Fibroblast of pulmonary artery (primary cell): ENCODE data around the gene IFITM10.

Experiments
- DNase-seq: peaks from one replicate; pipeline ENCODE4 v3.0.0-alpha.2; 2010; ENCODE audit warnings: low read depth
- H3K4me3 ChIP-seq: replicated peaks from 2 replicates; pipeline ENCODE4 v1.5.1; 2011; ENCODE audit warnings: low read depth, mild to moderate bottlenecking, control low read depth, low read length, moderate library complexity
- TF ChIP-seq, protein P1 (sequence below): IDR thresholded peaks from 2 replicates; pipeline ENCODE4 v1.5.1; 2011; ENCODE audit warnings: mild to moderate bottlenecking, control low read depth, low read length, inconsistent platforms; ENCODE audit errors: missing control alignments

Gene IFITM10

DNA sequence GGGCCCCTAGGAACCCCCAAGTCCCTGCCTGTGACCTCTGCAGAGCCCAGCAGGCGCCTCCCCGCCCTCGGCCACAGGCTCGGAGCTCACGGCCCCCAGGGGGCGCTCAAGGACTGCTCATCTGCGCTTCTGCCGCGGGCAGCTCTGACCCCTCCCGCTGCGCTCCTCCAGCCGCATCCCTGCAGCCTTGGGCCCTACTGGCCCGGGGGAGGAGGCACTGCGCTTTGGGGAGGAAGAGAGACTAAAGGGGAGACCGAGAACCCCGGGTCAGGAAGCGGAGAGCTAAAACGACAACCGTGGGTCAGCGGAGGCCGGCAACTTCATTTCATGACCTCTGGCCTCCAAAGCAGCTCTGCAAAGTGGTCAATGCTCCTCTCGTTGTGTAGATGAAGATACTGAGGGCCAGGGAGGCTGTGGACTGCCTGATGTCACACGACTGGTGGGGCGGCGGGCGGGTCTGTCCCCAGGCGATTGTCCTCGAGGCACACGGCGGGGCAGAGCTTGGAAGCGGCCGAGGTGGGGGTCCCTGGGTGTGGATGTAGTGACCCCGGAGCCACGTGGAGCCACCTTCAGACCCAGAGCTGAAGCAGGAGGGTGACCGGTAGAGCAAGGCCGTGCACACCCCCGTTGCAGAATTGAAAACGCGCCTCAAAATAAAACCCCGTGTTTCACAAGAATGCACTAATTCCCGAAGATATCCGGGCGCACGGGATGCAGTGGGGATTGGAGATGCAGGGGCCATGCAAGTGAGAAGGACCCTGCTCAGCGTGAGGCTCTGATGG is 56.1 kb downstream of the IFITM10 start:
- no peak overlapping the region for H3K4me3 ChIP-seq
- peak; percentile 71 for DNase-seq
- TF ChIP-seq, protein P1, sequence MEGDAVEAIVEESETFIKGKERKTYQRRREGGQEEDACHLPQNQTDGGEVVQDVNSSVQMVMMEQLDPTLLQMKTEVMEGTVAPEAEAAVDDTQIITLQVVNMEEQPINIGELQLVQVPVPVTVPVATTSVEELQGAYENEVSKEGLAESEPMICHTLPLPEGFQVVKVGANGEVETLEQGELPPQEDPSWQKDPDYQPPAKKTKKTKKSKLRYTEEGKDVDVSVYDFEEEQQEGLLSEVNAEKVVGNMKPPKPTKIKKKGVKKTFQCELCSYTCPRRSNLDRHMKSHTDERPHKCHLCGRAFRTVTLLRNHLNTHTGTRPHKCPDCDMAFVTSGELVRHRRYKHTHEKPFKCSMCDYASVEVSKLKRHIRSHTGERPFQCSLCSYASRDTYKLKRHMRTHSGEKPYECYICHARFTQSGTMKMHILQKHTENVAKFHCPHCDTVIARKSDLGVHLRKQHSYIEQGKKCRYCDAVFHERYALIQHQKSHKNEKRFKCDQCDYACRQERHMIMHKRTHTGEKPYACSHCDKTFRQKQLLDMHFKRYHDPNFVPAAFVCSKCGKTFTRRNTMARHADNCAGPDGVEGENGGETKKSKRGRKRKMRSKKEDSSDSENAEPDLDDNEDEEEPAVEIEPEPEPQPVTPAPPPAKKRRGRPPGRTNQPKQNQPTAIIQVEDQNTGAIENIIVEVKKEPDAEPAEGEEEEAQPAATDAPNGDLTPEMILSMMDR: peak; percentile 81

DNA sequence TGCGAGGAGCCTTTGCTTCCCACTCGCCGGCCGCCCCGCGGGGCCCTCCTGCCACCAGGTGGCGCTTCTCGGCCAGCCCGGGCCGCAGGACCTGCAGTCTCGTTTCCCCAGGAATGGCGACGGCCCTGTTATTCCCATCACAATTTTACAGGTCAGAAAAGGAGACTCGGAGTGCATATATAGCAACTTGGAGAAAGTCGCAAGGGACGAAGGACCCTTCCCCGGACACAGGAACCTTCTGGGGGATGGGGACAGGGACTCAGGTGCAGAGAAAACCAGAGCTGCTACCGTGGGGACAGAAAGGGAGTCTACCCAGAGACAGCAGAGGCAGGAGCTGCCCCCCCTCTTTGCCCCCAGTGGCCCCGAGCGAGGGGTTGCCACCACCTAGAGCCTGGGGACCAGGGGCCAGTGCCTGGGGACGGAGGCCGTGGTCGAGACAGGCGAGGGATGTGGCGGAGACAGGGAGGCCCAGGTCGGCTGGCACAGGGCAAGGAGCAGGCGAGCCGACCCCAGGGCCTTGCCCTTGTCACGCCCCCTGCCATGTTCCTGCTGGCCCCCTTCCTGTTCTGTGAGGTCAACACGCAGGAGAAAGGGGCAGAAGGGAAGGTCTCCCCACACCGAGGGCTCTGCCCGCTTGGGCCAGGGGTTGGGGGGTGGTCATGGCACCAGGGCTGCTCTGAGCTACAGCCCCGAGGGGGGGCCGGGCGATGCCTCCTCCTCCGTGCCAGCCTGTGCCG is 56.9 kb downstream of the IFITM10 start:
- H3K4me3 ChIP-seq: no peak overlapping the region
- peak; percentile 66 for DNase-seq
- TF ChIP-seq, protein P1: peak; percentile 87

DNA sequence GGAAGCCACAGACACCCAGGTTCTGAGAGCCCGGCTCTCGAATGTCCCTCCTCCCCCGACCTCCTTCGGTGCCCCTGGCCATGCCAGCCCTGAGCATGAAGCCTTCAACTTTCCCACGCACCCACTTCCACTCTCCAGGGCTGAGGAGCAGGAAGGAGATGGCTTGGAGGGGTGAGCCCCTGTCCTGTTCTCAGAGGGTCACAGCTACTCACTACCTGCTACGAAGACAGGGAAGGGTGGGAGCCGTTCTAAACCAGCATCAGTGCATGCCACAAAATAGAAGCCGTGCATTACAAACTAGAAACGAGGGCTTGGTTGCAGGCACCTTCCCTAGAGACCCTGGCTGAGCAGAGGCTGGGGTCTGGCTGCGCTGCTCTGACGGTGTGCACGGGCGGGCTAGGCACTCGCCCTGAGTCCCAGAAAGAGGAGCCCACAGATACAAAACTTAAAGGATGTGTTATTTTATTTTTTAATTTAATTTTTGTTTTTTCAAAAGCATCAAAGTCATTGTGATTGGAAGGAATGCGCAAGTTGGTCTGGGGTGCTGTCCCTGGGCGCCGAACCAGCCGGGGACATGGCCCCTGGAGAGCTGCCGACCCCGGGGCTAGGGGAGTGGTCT is 57.6 kb downstream of the IFITM10 start:
- TF ChIP-seq, protein P1: no peak
- no peak for DNase-seq
- H3K4me3 ChIP-seq: no peak overlapping the region

DNA sequence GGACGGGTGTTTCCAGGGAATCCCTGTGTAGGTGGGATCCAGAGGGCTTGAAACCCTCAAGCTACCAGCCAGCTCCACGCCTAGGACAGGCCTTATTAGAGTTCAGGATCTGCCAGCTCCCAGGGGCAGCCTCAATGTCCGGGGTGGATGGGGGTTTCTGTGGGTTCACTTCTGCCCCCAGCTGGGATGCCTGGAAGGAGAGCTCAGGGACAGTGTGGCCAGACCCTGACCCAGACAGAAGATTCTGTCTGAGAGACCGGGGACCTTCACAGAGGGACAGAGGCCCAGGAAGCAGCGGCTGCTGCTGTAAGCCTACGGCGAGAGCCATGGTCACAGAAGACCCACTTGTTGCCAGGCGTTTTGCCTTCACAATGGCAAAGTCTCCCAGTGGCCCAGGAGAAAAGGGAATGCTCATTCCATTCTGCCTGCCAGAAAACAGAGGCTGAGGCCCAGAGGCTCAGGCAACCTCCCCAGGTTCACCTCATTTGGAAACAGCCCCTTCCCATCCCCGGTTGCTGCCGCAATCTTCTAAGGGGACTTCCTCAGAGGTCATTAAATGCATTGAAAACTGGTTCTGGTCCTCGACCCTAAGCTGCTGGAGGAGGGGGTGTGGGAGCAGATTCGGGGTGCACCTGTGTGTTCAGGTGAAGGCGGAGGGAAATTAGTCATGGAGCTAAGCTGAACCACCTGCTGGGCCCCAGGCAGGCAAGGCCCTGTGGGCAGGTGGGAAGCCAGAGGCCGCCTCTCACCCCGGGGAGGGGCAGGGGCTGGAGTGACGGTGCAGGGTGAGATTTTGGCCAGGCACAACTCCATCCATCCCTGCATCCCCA is 58.3 kb downstream of the IFITM10 start:
- no peak for DNase-seq
- H3K4me3 ChIP-seq: no peak overlapping the region
- TF ChIP-seq, protein P1: no peak

DNA sequence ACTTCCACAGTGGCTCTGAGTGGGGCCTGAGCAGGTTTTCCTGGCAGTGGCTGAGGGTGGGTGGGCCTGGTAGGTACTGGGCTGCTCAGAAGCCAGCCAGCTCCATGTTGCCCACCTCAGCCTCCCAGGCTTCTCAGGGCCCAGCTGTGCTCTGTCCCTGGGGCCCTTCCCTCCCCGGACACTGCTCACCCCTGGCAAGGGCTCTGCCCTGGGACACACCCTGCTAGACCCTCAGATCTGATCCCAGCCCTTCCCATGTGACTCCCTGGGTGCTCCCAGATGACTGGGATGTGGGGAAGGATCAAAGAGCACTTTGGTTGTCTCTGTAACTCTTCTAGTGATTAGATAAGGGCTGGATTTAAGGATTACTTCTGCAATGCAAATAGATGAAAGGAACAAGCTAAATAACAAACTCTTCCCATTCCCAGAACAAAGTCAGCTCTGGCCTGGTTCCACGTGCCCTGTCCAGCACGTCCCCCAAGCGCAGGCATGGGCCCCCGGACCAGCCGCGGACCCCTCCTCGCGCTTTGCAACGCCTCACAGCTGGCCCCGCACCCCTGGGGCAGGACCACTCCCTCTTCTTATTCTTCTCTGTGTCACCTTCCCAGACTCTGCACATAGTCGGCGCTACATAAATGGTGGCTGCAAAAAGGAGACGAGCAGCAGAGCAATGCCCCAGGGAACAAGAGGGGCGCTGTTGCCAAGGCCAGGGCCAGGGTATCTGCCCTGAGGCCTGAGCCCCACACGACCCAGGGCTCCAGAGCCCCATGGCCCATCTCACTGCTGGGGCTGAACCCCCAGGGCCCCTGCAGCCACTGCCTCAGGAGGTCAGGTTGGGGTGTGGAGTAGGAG is 59.1 kb downstream of the IFITM10 start:
- TF ChIP-seq, protein P1: no peak
- DNase-seq: no peak
- no peak overlapping the region for H3K4me3 ChIP-seq
